ENCODE measurements around the gene RAD54L2. TPM values are rescaled to one million over a fixed set of nuclear protein-coding genes. Genes with fewer than 3 reads are reported as not detected.

The RAD54L2 gene
- polyA plus RNA-seq, 2 of the 4 experiments (the other 2 are of a cell fraction) = 4.8 to 6.4 TPM

GRCh38 chr3:51503007-51503406 lies 35.5 kb upstream of the RAD54L2 start:
- Histone ChIP-seq H3K4me1 (0 out of 3 replicates have a peak, but pooled peaks cover 4% of the 10 kb centered on the region), H3K9me3 (no peaks in the 10 kb centered on the region), H3K4me2 (no peak overlapping the region), H3K4me3 (no peak overlapping the region), H3K27ac (no peak overlapping the region)
- CTCF ChIA-PET = interaction anchor here (1.1 to 6.1 kb wide), 16 partner anchors 9 to 193 kb away, joined by 3 to 115 read pairs (median 5); partner anchors contain the start of genes RAD54L2 and TEX264
- POLR2A ChIA-PET = no interaction called here
- FAIRE-seq = no peak
- TF ChIP-seq CBX2 (IDR thresholded peaks at IDR 0.05; ENCODE audit: borderline replicate concordance, low read depth) (no peak), KDM5A (IDR thresholded peaks at IDR 0.05) (no peak), POLR2AphosphoS2 (conservative IDR thresholded peaks at IDR 0.05; ENCODE audit: low read length) (no peak), EHMT2 (IDR thresholded peaks at IDR 0.05; ENCODE audit: low read depth) (no peak), JUNB (IDR thresholded peaks at IDR 0.05) (no peak)
- ATAC-seq = no peak
- DNase-seq (ENCODE audit: low read depth in 1 of 2, low spot score in 1 of 2) = no peak
- 67% methylated on average over 2 of the region's 2 CpGs for WGBS (ENCODE audit: missing lambda C conversion rate)

- WGBS (ENCODE audit: missing lambda C conversion rate) = 86% methylated on average over 9 of the region's 9 CpGs
- FAIRE-seq = no peak
- CTCF ChIA-PET = interaction anchor here (1.0 to 1.7 kb wide), 3 partner anchors 23 to 174 kb away, joined by 3 to 5 read pairs (median 4); no protein-coding TSS in a partner anchor
Measured at GRCh38 chr3:51508255-51508654, 30.3 kb upstream of the RAD54L2 start.

GRCh38 chr3:51510996-51511395 lies 27.5 kb upstream of the RAD54L2 start:
- 87% methylated on average over 1 of the region's 1 CpG for WGBS (ENCODE audit: missing lambda C conversion rate)
- H3K27ac ChIP-seq = no peak overlapping the region
- H3K4me2 ChIP-seq = no peak overlapping the region
- TF ChIP-seq EP300 (IDR thresholded peaks at IDR 0.05) = no peak
- TF ChIP-seq KDM1A (IDR thresholded peaks at IDR 0.05; ENCODE audit: low read depth) = no peak
- TF ChIP-seq TP53 (CRISPR knock-in tag; IDR thresholded peaks at IDR 0.05) = no peak
- no peak for TF ChIP-seq ZSCAN20 (CRISPR knock-in tag; IDR thresholded peaks at IDR 0.05)
- TF ChIP-seq PBX3 (IDR thresholded peaks at IDR 0.05) = no peak
- no peak for TF ChIP-seq CBX2 (IDR thresholded peaks at IDR 0.05; ENCODE audit: borderline replicate concordance, low read depth)
- no peak for TF ChIP-seq GATA3 (IDR thresholded peaks at IDR 0.05; ENCODE audit: borderline replicate concordance)
- no peak for TF ChIP-seq E2F6 (IDR thresholded peaks at IDR 0.05; ENCODE audit: borderline replicate concordance, low read depth)
- TF ChIP-seq MAX (IDR thresholded peaks at IDR 0.05) = no peak
- no peak for TF ChIP-seq FOSB (CRISPR knock-in tag; IDR thresholded peaks at IDR 0.05)
- TF ChIP-seq MAZ (IDR thresholded peaks at IDR 0.05; ENCODE audit: borderline replicate concordance, low read depth, low read length) = no peak
- no peak for TF ChIP-seq POLR2A (IDR thresholded peaks at IDR 0.05; ENCODE audit: low read length)
- no peak for TF ChIP-seq RARB (CRISPR knock-in tag; IDR thresholded peaks at IDR 0.05)
- no peak for TF ChIP-seq ZFP36 (IDR thresholded peaks at IDR 0.05; ENCODE audit: borderline replicate concordance, partially characterized antibody)
- TF ChIP-seq ELK1 (IDR thresholded peaks at IDR 0.05; ENCODE audit: low read depth, low read length) = no peak
- no peak for TF ChIP-seq HEYL (CRISPR knock-in tag; IDR thresholded peaks at IDR 0.05)
- TF ChIP-seq HDAC2 (IDR thresholded peaks at IDR 0.05) = no peak
- H3K4me3 ChIP-seq = no peak overlapping the region
- FAIRE-seq = no peak
- ChIA-PET CTCF (interaction anchor here (1.4 to 1.7 kb wide), 2 partner anchors 9 to 159 kb away, joined by 4 to 6 read pairs; no protein-coding TSS in a partner anchor), POLR2A (interaction anchor here (1.5 kb wide), 1 partner anchor 11 kb away, joined by 5 read pairs; the partner anchor contains the start of gene DCAF1)
- no peaks in the 10 kb centered on the region for H3K4me1 ChIP-seq
- H3K9me3 ChIP-seq = no peaks in the 10 kb centered on the region
- DNase-seq (ENCODE audit: low read depth in 1 of 2, low spot score in 1 of 2) = no peak
- ATAC-seq = no peak

More at GRCh38 chr3:51508255-51508654, 30.3 kb upstream of the RAD54L2 start:
- TF ChIP-seq FOXS1 (CRISPR knock-in tag; IDR thresholded peaks at IDR 0.05) = no peak
- TF ChIP-seq HOXB5 (CRISPR knock-in tag; IDR thresholded peaks at IDR 0.05) = no peak
- TF ChIP-seq JUN (IDR thresholded peaks at IDR 0.05) = no peak
- no peak for TF ChIP-seq RCOR1 (IDR thresholded peaks at IDR 0.05; ENCODE audit: low read depth, low read length)
- no peaks in the 10 kb centered on the region for H3K4me1 ChIP-seq
- H3K27ac ChIP-seq = no peak overlapping the region
- H3K4me3 ChIP-seq = no peak overlapping the region
- ATAC-seq (no peak), DNase-seq (ENCODE audit: low read depth in 1 of 2, low spot score in 1 of 2) (no peak)
- H3K4me2 ChIP-seq = no peak overlapping the region
- H3K9me3 ChIP-seq = no peaks in the 10 kb centered on the region
- POLR2A ChIA-PET = no interaction called here

Data from A549 (cell line).